ENCODE data around the gene GLO1. TPM values are rescaled to one million over a fixed set of nuclear protein-coding genes. Genes with fewer than 3 reads are reported as not detected.

Gene GLO1
- total and polyA plus RNA-seq, 9 of the 15 experiments (the other 6 are each of a cell fraction or from before 2014, with no cell fraction given) = 155 to 331 (median 203) TPM

- no peak for TF ChIP-seq FOXP4 (CRISPR knock-in tag; IDR thresholded peaks at IDR 0.05; ENCODE audit: borderline replicate concordance)
- no peak for TF ChIP-seq KLF13 (tag; IDR thresholded peaks at IDR 0.05; ENCODE audit: borderline replicate concordance, low read depth)
- TF ChIP-seq CREB5 (CRISPR knock-in tag; IDR thresholded peaks at IDR 0.05) = no peak
- TF ChIP-seq ZNF431 (CRISPR knock-in tag; IDR thresholded peaks at IDR 0.05) = no peak
- no peak for TF ChIP-seq MAFK (IDR thresholded peaks at IDR 0.05; ENCODE audit: low read length)
- TF ChIP-seq CEBPB (tag; IDR thresholded peaks at IDR 0.05) = no peak
- no peak for TF ChIP-seq BRD9 (IDR thresholded peaks at IDR 0.05; ENCODE audit: low read depth, partially characterized antibody)
Measured at GRCh38 chr6:38723783-38724182, 20.8 kb upstream of the GLO1 start (continued).
